Measurements from ENCODE around the gene DNAJC3. TPM values are rescaled to one million over a fixed set of nuclear protein-coding genes. Genes with fewer than 3 reads are reported as not detected.

DNAJC3 gene
- total RNA-seq, 6 experiments from 2014 or later, result 49.0 to 64.3 (median 51.7) TPM

DNA sequence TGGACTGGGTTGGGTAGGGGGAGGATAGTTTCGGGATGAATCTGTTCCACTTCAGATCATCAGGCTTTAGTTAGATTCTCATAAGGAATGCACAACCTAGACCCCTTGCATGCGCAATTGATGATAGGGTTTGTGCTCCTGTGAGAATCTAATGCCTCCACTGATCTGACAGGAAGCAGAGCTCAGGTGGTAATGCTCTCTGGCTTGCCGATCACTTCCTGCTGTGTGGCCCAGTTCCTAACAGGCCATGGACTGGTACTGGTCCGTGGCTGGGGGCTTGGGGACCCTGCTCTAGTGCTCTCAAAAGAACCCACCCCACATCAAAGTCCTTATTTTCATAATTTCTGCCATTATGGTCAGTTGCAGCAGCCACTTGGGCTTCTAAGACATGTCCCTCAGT is 30.1 kb downstream of the DNAJC3 start:
- Histone ChIP-seq H3K27me3 (no peaks in the 10 kb centered on the region), H3K9me3 (no peaks in the 10 kb centered on the region), H3K4me3 (no peak overlapping the region), H3K36me3 (peaks cover 0 to 23% (median 0%) of the 10 kb centered on the region in 4 donors), H3K27ac (no peak overlapping the region), H3K4me1 (peaks cover 0 to 11% (median 0%) of the 10 kb centered on the region in 4 donors)
- intact Hi-C loops (cut with DNase I), result no loop called here
- ATAC-seq, result no peak
- TF ChIP-seq POLR2A (IDR thresholded peaks at IDR 0.05), result no peak
- no peak for DNase-seq
- WGBS (ENCODE audit: insufficient coverage, low coverage, low lambda C conversion rate, missing lambda C conversion rate), result 100% methylated on average over 1 of the region's 4 CpGs

DNA sequence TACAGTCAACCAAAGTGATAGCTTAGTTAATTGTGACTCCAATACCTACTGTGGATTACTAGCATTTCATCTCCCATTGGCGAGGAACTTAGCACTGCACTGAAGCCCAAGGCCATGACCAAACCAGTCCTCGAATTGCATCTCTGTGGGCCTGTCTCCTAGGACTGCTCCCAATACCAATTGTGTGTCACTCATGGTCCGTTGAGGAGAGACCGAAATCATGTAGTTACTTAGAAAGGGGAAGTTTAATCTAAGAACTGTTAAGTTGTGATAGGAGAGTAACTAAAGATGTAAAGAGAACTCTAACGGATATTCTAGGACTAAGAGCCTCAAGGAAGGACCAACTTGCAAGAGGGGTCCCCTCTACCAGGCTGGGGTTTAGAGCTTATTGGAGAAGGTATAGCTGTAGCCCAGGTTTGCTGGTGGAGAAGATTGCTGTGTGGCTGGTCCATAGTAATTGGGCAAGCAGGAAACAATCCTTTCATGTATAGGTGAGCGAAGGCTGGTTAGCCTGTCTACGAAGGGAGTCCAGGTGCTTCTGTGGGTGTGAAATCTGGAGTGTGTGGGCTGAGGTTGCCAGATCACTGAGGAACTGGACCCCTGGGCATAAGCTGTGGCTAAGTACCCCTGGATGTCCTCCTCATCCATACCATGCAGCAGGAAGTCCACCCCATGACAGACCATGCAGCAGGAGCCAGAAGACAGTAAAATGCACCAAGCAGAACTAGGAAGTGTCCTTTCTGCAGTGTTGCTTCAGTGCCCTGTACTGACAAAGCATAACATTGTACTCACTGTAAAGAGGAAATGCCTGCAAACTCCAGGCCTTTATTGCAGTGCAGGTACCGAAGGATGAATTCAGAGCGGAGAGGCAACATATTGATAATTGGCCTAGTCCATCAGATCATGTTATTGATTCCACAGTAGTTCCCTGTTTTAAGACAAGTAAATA is 30.8 kb downstream of the DNAJC3 start:
- DNase-seq (no peak), ATAC-seq (peak; percentile 53 to 73 (median 62))
- H3K27ac ChIP-seq, result no peak overlapping the region
- 75% methylated on average over 6 of the region's 9 CpGs for WGBS (ENCODE audit: insufficient coverage, low coverage, low lambda C conversion rate, missing lambda C conversion rate)
- no peaks in the 10 kb centered on the region for H3K27me3 ChIP-seq
- H3K4me3 ChIP-seq, result no peak overlapping the region
- intact Hi-C loops (cut with DNase I), result no loop called here
- no peaks in the 10 kb centered on the region for H3K9me3 ChIP-seq
- TF ChIP-seq, protein P1, sequence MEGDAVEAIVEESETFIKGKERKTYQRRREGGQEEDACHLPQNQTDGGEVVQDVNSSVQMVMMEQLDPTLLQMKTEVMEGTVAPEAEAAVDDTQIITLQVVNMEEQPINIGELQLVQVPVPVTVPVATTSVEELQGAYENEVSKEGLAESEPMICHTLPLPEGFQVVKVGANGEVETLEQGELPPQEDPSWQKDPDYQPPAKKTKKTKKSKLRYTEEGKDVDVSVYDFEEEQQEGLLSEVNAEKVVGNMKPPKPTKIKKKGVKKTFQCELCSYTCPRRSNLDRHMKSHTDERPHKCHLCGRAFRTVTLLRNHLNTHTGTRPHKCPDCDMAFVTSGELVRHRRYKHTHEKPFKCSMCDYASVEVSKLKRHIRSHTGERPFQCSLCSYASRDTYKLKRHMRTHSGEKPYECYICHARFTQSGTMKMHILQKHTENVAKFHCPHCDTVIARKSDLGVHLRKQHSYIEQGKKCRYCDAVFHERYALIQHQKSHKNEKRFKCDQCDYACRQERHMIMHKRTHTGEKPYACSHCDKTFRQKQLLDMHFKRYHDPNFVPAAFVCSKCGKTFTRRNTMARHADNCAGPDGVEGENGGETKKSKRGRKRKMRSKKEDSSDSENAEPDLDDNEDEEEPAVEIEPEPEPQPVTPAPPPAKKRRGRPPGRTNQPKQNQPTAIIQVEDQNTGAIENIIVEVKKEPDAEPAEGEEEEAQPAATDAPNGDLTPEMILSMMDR (IDR thresholded peaks at IDR 0.05), result no peak
- no peak for TF ChIP-seq POLR2A (IDR thresholded peaks at IDR 0.05)
- H3K36me3 ChIP-seq, result peaks cover 0 to 26% (median 0%) of the 10 kb centered on the region in 4 donors
- peaks cover 0 to 11% (median 0%) of the 10 kb centered on the region in 4 donors for H3K4me1 ChIP-seq

DNA sequence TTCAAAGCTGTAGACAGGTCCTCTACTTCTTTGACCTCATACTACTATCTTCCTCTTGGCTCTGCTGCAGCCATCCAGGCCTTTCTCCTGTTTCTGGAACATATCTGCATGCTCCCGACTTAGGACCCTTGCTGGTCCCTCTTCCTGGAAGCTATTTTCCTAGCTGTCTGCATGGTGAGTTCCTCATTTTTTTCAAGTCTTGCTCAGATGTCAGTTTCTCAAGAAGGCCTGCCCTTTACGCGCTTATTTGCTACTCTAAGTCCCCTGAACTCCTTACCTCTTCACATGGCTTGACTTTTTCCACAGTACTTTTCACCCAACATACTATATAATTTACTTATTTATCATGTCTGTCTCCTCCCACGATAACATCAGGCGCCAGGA is 31.4 kb downstream of the DNAJC3 start:
- Histone ChIP-seq H3K36me3 (peaks cover 0 to 26% (median 0%) of the 10 kb centered on the region in 4 donors), H3K4me3 (no peak overlapping the region), H3K27me3 (no peaks in the 10 kb centered on the region), H3K9me3 (no peaks in the 10 kb centered on the region), H3K4me1 (peaks cover 0 to 6% (median 0%) of the 10 kb centered on the region in 4 donors), H3K27ac (no peak overlapping the region)
- ATAC-seq (peak in 1 of 4 donors; percentile 10), DNase-seq (no peak)
- 72% methylated on average over 5 of the region's 5 CpGs for WGBS (ENCODE audit: insufficient coverage, low coverage, low lambda C conversion rate, missing lambda C conversion rate)
- intact Hi-C loops (cut with DNase I), result no loop called here
- TF ChIP-seq, protein P1 (IDR thresholded peaks at IDR 0.05), result no peak
- TF ChIP-seq POLR2A (IDR thresholded peaks at IDR 0.05), result no peak

DNA sequence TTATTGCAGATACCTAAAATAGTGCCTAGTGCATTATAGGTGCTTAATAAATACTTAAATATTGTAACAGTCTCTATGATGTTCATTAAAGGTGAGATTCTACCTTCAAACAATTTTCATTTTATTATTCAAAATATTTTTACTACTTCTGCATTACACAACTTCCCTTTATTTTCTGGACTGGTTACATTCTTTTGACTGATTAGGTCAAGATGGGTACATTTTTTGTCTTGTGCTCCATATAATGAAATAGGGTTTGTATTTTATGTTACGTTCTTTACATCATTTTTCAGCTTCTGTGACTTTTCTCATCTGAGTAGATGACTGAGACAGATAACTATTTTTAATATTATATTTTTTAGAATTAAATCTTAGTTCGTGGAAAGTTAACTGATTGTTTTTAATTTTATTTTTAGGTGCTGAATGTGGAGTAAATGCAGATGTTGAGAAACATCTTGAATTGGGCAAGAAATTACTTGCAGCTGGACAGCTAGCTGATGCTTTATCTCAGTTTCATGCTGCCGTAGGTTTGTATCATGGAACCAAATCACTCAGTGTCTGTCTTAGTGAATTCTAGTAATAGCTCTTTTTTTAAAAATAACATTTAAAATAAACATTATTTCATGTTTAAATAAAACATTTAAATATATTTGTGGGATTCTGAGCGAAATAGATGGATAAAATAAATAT is 32.0 kb downstream of the DNAJC3 start:
- H3K4me3 ChIP-seq, result no peak overlapping the region
- H3K9me3 ChIP-seq, result no peaks in the 10 kb centered on the region
- 75% methylated on average over 4 of the region's 4 CpGs for WGBS (ENCODE audit: insufficient coverage, low coverage, low lambda C conversion rate, missing lambda C conversion rate)
- H3K4me1 ChIP-seq, result peaks cover 0 to under 1% (median 0%) of the 10 kb centered on the region in 4 donors
- H3K27ac ChIP-seq, result no peak overlapping the region
- DNase-seq, result no peak
- H3K36me3 ChIP-seq, result peaks cover 0 to 26% (median 0%) of the 10 kb centered on the region in 4 donors
- ATAC-seq, result no peak
- intact Hi-C loops (cut with DNase I), result no loop called here
- TF ChIP-seq, protein P1 (IDR thresholded peaks at IDR 0.05), result no peak
- TF ChIP-seq POLR2A (IDR thresholded peaks at IDR 0.05), result no peak
- no peaks in the 10 kb centered on the region for H3K27me3 ChIP-seq

Data from right lobe of liver (tissue), 6 donors.